Neural cell (in vitro differentiated cells): ENCODE data around the gene CNPY2. TPM values are rescaled to one million over a fixed set of nuclear protein-coding genes. Genes with fewer than 3 reads are reported as not detected.

Experiments used
- H2AFZ ChIP-seq: fragments of 200-600, 300-800 bp; sonication (generic), shearing (Covaris generic); 2 replicates; pipeline ENCODE4 v1.6.0; 2014; ENCODE audit warnings: low read depth, mild to moderate bottlenecking, antibody characterized with exemption, low read length, moderate library complexity
- H3F3A ChIP-seq: fragments of 200-600 bp; shearing (Covaris generic); 2 replicates; pipeline ENCODE4 v1.6.1; 2016; ENCODE audit warnings: mild to moderate bottlenecking, moderate library complexity, mixed read lengths, antibody characterized with exemption, low read length; ENCODE audit not compliant: insufficient read depth, poor library complexity, severe bottlenecking
- H3K27ac ChIP-seq: fragments of 200-600, 300-800 bp; sonication (generic), shearing (Covaris generic); 2 replicates; pipeline ENCODE4 v1.5.1; 2014; ENCODE audit warnings: mild to moderate bottlenecking, low read length, moderate library complexity
- H3K27me3 ChIP-seq: fragments of 300-800, 200-600 bp; sonication (generic), shearing (Covaris generic); 2 replicates; pipeline ENCODE4 v1.6.0; 2014; ENCODE audit warnings: mild to moderate bottlenecking, low read depth, low read length, moderate library complexity; ENCODE audit not compliant: insufficient read depth
- H3K36me3 ChIP-seq: fragments of 300-800, 200-600 bp; sonication (generic), shearing (Covaris generic); 2 replicates; pipeline ENCODE4 v1.5.1; 2014; ENCODE audit warnings: mild to moderate bottlenecking, antibody characterized with exemption, low read length, moderate library complexity; ENCODE audit not compliant: insufficient read depth
- H3K4me2 ChIP-seq: fragments of 300-800, 200-600 bp; sonication (generic), shearing (Covaris generic); 2 replicates; pipeline ENCODE4 v1.6.0; 2014; ENCODE audit warnings: mild to moderate bottlenecking, low read length
- H3K4me3 ChIP-seq: fragments of 300-800, 200-600 bp; sonication (generic), shearing (Covaris generic); 2 replicates; pipeline ENCODE4 v1.5.1; 2014; ENCODE audit warnings: mild to moderate bottlenecking, low read length, moderate library complexity
- H3K79me2 ChIP-seq: fragments of 200-600 bp; shearing (Covaris generic); replicated peaks from 2 replicates; pipeline ENCODE4 v1.6.0; 2014; ENCODE audit warnings: mild to moderate bottlenecking, low read length, moderate library complexity; ENCODE audit not compliant: insufficient read depth
- H3K9ac ChIP-seq: fragments of 300-800, 200-600 bp; sonication (generic), shearing (Covaris generic); 2 replicates; pipeline ENCODE4 v1.6.1; 2016; ENCODE audit warnings: mild to moderate bottlenecking, low read length, mixed read lengths
- H3K9me2 ChIP-seq: fragments of 200-600 bp; shearing (Covaris generic); 2 replicates; pipeline ENCODE4 v1.6.1; 2016; ENCODE audit warnings: mild to moderate bottlenecking, low read length, mixed read lengths; ENCODE audit not compliant: insufficient read depth
- H3K9me3 ChIP-seq: fragments of 200-600, 300-800 bp; sonication (generic), shearing (Covaris generic); 2 replicates; pipeline ENCODE4 v1.6.1; 2016; ENCODE audit warnings: mild to moderate bottlenecking, mixed run types, low read length, moderate library complexity, mixed read lengths
- H4K20me1 ChIP-seq: fragments of 200-600 bp; shearing (Covaris generic); 2 replicates; pipeline ENCODE4 v1.6.1; 2016; ENCODE audit warnings: mild to moderate bottlenecking, mixed run types; ENCODE audit not compliant: insufficient read depth
- CTCF ChIP-seq: fragments of 450-650 bp; IDR thresholded peaks from 2 replicates; pipeline ENCODE4 v1.5.1; 2014; ENCODE audit warnings: antibody characterized with exemption, mild to moderate bottlenecking, moderate library complexity; ENCODE audit not compliant: poor library complexity, severe bottlenecking
- EP300 ChIP-seq: fragments of 450-650 bp; conservative IDR thresholded peaks from 2 replicates; pipeline ENCODE4 v1.6.1; 2014; ENCODE audit warnings: antibody characterized with exemption, mild to moderate bottlenecking, moderate library complexity; ENCODE audit not compliant: poor library complexity, severe bottlenecking
- EZH2 ChIP-seq: fragments of 200-600, 300-800 bp; shearing (Covaris generic), sonication (generic); IDR thresholded peaks from 2 replicates; pipeline ENCODE4 v1.6.1; 2014; ENCODE audit warnings: antibody characterized with exemption, low read length, borderline replicate concordance, mild to moderate bottlenecking; ENCODE audit not compliant: insufficient read depth, poor library complexity, severe bottlenecking
- MXI1 ChIP-seq: fragments of 450-650 bp; conservative IDR thresholded peaks from 2 replicates; pipeline ENCODE4 v1.6.1; 2014; ENCODE audit warnings: antibody characterized with exemption, mild to moderate bottlenecking; ENCODE audit not compliant: poor library complexity, severe bottlenecking
- POLR2AphosphoS5 ChIP-seq: IDR thresholded peaks from 2 replicates; pipeline ENCODE4 v1.6.1; 2012
- RAD21 ChIP-seq: fragments of 450-650 bp; conservative IDR thresholded peaks from 2 replicates; pipeline ENCODE4 v1.6.1; 2014; ENCODE audit warnings: antibody characterized with exemption, mild to moderate bottlenecking, moderate library complexity
- SMC3 ChIP-seq: fragments of 450-650 bp; conservative IDR thresholded peaks from 2 replicates; pipeline ENCODE4 v1.6.1; 2014; ENCODE audit warnings: antibody characterized with exemption, mild to moderate bottlenecking, moderate library complexity; ENCODE audit not compliant: poor library complexity
- TAF1 ChIP-seq: IDR thresholded peaks from 2 replicates; pipeline ENCODE4 v1.6.1; 2012; ENCODE audit warnings: low read depth
- polyA plus RNA-seq: library from polyadenylated mRNA; depleted of rRNA; stranded (reverse); fragments of >200 nt; gene quantifications from 2 replicates; pipeline ENCODE4 v1.2.3, GENCODE V29; 2014
- TF ChIP-seq, protein P1 (sequence below): IDR thresholded peaks from 2 replicates; pipeline ENCODE4 v1.6.1; 2012; ENCODE audit warnings: borderline replicate concordance

CNPY2 gene
- polyA plus RNA-seq, 1 donor from 2014 or later: 175 TPM

DNA sequence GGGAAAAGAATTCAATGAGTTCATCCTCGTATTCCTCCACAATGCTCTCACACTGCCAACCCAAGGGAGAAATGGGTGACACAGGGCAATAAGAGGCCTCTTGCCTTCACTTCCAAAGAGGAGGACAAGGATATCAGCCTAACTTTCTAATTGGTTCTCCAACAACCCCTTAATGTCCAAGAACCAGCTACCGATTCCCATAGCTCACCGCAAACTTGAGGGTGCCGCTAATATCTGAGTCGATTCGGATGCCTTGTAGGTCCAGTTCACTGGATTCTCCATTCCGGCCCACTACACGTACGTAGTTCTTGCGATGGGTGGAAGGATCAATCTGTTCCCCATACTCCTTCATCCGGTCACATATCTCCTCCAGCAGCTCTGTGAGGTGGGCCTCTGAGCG lies 4.8 kb downstream of the CNPY2 start:
- TF ChIP-seq SMC3: no peak
- no peak for TF ChIP-seq CTCF
- no peak for TF ChIP-seq TAF1
- TF ChIP-seq, protein P1, sequence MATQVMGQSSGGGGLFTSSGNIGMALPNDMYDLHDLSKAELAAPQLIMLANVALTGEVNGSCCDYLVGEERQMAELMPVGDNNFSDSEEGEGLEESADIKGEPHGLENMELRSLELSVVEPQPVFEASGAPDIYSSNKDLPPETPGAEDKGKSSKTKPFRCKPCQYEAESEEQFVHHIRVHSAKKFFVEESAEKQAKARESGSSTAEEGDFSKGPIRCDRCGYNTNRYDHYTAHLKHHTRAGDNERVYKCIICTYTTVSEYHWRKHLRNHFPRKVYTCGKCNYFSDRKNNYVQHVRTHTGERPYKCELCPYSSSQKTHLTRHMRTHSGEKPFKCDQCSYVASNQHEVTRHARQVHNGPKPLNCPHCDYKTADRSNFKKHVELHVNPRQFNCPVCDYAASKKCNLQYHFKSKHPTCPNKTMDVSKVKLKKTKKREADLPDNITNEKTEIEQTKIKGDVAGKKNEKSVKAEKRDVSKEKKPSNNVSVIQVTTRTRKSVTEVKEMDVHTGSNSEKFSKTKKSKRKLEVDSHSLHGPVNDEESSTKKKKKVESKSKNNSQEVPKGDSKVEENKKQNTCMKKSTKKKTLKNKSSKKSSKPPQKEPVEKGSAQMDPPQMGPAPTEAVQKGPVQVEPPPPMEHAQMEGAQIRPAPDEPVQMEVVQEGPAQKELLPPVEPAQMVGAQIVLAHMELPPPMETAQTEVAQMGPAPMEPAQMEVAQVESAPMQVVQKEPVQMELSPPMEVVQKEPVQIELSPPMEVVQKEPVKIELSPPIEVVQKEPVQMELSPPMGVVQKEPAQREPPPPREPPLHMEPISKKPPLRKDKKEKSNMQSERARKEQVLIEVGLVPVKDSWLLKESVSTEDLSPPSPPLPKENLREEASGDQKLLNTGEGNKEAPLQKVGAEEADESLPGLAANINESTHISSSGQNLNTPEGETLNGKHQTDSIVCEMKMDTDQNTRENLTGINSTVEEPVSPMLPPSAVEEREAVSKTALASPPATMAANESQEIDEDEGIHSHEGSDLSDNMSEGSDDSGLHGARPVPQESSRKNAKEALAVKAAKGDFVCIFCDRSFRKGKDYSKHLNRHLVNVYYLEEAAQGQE: no peak
- no peak for TF ChIP-seq MXI1
- no peak for TF ChIP-seq EP300
- TF ChIP-seq EZH2: no peak
- no peak for TF ChIP-seq RAD21
- TF ChIP-seq POLR2AphosphoS5: no peak

DNA sequence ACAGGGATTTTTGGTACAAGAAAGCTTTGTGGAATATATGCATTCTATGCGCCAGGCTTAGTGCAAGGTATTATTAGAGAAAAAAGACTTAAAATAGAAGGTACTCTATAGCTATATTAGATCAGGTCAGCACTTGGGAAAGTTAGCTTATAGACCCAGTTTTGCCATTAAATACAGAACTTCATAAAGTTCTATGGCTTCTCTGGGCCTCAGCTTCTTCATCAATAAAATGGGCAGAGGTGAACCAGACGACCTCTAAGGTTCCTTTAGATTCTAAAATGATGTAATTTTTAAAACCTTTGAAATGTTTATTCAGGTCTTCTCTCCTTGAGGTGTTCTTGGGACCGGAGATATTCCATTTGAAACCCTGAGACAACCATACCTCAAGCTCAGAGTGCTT lies 7.1 kb downstream of the CNPY2 start:
- Histone ChIP-seq H3K27ac (no peak overlapping the region), H3K9ac (no peak overlapping the region), H3K27me3 (no peaks in the 10 kb centered on the region), H2AFZ (no peak overlapping the region), H3K4me3 (no peak overlapping the region), H3K9me3 (no peaks in the 10 kb centered on the region), H3K9me2 (no peaks in the 10 kb centered on the region), H3F3A (no peaks in the 10 kb centered on the region), H3K36me3 (peaks cover 4% of the 10 kb centered on the region), H3K4me2 (no peak overlapping the region), H3K79me2 (no peaks in the 10 kb centered on the region), H4K20me1 (no peaks in the 10 kb centered on the region)
- TF ChIP-seq SMC3 (no peak), RAD21 (no peak), TAF1 (no peak), CTCF (no peak)

More for the DNA sequence above, 4.8 kb downstream of the CNPY2 start:
- Histone ChIP-seq H3K36me3 (peaks cover 4% of the 10 kb centered on the region), H3K4me3 (no peak overlapping the region), H4K20me1 (no peaks in the 10 kb centered on the region), H3K4me2 (no peak overlapping the region), H3K9me2 (no peaks in the 10 kb centered on the region), H3K9ac (no peak overlapping the region), H3K9me3 (no peaks in the 10 kb centered on the region), H3K27ac (no peak overlapping the region), H2AFZ (no peak overlapping the region), H3F3A (no peaks in the 10 kb centered on the region), H3K27me3 (no peaks in the 10 kb centered on the region), H3K79me2 (peaks cover 10% of the 10 kb centered on the region)
